HCT116 (cell line): ENCODE measurements around the gene SLFN12.
"Not testable (repeated sequence)": the region's sequence is repeated elsewhere in the genome, so short reads cannot be mapped to it uniquely, and the experiment has no call there.

Source experiments
- CBX3 ChIP-seq: IDR thresholded peaks from 2 replicates; pipeline ENCODE4 v1.6.1; 2012; ENCODE audit warnings: low read depth
- EZH2 ChIP-seq: fragments of 200-600 bp; sonication (generic); IDR thresholded peaks from 2 replicates; pipeline ENCODE4 v1.6.1; 2017; ENCODE audit warnings: antibody characterized with exemption, mixed run types
- POLR2AphosphoS5 ChIP-seq: IDR thresholded peaks from 2 replicates; pipeline ENCODE4 v1.6.1; 2011; ENCODE audit warnings: mild to moderate bottlenecking, low read depth, low read length, moderate library complexity
- RAD21 ChIP-seq: IDR thresholded peaks from 2 replicates; pipeline ENCODE4 v1.6.1; 2012; ENCODE audit warnings: low read depth, mild to moderate bottlenecking
- SP1 ChIP-seq: IDR thresholded peaks from 2 replicates; pipeline ENCODE4 v1.6.1; 2012; ENCODE audit warnings: low read depth
- ZNF274 ChIP-seq: fragments of 200-500 bp; sonication (Bioruptor generic); IDR thresholded peaks from 2 replicates; pipeline ENCODE4 v1.6.1; 2014; ENCODE audit warnings: mild to moderate bottlenecking, low read depth, low read length, inconsistent platforms
- TF ChIP-seq, protein P1 (sequence below), 3 experiments: fragments of 200-600 bp in 1 of 3; sonication (generic) in 1 of 3; IDR thresholded peaks in 2 of 3; conservative IDR thresholded peaks in 1 of 3; 2 replicates each; pipeline ENCODE4 v1.5.1; 2012 to 2017; ENCODE audit warnings: low read depth in 2 of 3, low read length in 2 of 3, antibody characterized with exemption in 1 of 3, borderline replicate concordance in 1 of 3, control low read depth in 1 of 3, mild to moderate bottlenecking in 1 of 3, mixed read lengths in 1 of 3, mixed run types in 1 of 3, moderate library complexity in 1 of 3; ENCODE audit not compliant: insufficient read depth in 1 of 3
- TF ChIP-seq, protein P2 (sequence below): IDR thresholded peaks from 2 replicates; pipeline ENCODE4 v1.6.1; 2012

DNA sequence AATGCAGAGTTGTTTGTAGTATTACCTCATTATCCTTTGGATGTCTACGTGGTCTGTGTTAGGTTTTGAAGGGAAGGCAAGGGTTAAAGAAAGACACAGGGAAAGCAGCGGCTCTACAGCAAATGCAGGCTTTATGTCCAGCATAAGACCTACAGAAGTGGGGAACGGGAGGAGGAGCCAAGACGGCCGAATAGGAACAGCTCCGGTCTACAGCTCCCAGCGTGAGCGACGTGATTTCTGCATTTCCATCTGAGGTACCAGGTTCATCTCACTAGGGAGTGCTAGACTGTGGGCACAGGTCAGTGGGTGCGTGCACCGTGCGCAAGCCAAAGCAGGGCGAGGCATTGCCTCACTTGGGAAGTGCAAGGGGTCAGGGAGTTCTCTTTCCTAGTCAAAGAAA, 38.5 kb downstream of the SLFN12 start:
- TF ChIP-seq CBX3, POLR2AphosphoS5, EZH2, RAD21, ZNF274, SP1: not testable (repeated sequence)
- TF ChIP-seq, protein P1, sequence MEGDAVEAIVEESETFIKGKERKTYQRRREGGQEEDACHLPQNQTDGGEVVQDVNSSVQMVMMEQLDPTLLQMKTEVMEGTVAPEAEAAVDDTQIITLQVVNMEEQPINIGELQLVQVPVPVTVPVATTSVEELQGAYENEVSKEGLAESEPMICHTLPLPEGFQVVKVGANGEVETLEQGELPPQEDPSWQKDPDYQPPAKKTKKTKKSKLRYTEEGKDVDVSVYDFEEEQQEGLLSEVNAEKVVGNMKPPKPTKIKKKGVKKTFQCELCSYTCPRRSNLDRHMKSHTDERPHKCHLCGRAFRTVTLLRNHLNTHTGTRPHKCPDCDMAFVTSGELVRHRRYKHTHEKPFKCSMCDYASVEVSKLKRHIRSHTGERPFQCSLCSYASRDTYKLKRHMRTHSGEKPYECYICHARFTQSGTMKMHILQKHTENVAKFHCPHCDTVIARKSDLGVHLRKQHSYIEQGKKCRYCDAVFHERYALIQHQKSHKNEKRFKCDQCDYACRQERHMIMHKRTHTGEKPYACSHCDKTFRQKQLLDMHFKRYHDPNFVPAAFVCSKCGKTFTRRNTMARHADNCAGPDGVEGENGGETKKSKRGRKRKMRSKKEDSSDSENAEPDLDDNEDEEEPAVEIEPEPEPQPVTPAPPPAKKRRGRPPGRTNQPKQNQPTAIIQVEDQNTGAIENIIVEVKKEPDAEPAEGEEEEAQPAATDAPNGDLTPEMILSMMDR (IDR thresholded peaks at IDR 0.05 in 2 of 3, conservative IDR thresholded peaks at IDR 0.05 in 1 of 3; ENCODE audit: borderline replicate concordance in 1 of 3, insufficient read depth in 1 of 3, low read depth in 2 of 3, low read length in 2 of 3): not testable (repeated sequence)
- TF ChIP-seq, protein P2, sequence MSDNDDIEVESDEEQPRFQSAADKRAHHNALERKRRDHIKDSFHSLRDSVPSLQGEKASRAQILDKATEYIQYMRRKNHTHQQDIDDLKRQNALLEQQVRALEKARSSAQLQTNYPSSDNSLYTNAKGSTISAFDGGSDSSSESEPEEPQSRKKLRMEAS: not testable (repeated sequence)
